Measurements from ENCODE around the gene LGALS3BP. TPM values are rescaled to one million over a fixed set of nuclear protein-coding genes. Genes with fewer than 3 reads are reported as not detected.

Gene LGALS3BP
- total RNA-seq, 1 experiment from 2014 or later: 57.9 TPM

DNA sequence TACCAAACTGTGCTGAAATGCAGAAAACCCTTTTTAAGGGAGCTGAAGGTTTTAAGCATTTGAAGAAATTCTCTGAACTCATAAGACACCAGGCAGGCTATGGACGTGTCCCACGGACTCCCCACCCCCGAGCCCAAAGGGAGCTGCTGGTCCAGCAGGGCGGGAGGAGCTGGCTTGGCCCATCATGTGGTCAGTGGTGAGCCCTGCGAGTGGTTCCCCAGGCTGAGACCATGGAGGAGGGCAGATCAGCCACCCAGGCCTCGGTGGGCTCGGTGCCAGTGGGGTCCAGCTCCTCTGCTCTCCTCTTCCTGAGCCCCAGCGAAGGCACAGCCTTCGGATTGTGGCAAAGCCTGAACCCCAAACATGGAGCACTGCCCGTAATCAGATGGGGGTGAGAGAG, 27.0 kb downstream of the LGALS3BP start (continued):
- TF ChIP-seq ARID4B (CRISPR knock-in tag; IDR thresholded peaks at IDR 0.05; ENCODE audit: borderline replicate concordance) (no peak), RELA (CRISPR knock-in tag; IDR thresholded peaks at IDR 0.05; ENCODE audit: borderline replicate concordance) (no peak), ZNF416 (CRISPR knock-in tag; IDR thresholded peaks at IDR 0.05) (no peak), USF2 (CRISPR knock-in tag; IDR thresholded peaks at IDR 0.05) (no peak)
- TF ChIP-seq, protein P1, sequence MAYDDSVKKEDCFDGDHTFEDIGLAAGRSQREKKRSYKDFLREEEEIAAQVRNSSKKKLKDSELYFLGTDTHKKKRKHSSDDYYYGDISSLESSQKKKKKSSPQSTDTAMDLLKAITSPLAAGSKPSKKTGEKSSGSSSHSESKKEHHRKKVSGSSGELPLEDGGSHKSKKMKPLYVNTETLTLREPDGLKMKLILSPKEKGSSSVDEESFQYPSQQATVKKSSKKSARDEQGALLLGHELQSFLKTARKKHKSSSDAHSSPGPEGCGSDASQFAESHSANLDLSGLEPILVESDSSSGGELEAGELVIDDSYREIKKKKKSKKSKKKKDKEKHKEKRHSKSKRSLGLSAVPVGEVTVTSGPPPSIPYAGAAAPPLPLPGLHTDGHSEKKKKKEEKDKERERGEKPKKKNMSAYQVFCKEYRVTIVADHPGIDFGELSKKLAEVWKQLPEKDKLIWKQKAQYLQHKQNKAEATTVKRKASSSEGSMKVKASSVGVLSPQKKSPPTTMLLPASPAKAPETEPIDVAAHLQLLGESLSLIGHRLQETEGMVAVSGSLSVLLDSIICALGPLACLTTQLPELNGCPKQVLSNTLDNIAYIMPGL (CRISPR knock-in tag; IDR thresholded peaks at IDR 0.05): no peak

DNA sequence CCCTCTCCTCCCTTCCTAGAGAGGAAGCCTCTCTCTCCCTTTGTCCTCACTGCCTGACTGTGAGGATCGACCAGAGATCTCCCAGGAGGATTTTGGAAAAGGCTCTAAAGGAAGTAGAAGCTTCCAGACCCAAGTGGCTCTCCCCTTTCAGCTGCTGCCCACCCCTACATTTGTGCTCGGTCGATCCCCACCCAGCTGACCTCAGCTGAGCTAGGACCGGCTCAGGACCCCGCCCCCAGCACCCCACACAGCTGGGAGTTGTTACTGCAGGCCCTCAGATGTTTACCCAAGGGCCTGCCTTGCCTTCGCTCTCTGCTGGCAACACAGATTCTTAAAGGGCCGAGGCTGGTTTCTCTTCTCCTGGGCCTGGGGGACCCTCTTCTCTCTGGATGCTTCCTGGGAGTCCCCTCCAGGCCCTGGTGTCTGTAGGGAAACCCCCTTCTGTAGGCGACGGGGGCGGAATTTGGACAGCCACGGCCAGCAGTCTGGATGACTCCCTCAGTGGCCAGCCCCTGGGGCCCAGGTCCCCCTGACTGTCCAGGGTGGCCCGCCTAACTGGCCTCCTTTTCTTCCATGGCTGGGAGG, 27.7 kb downstream of the LGALS3BP start:
- no peak for DNase-seq (ENCODE audit: low spot score)
- Mint-ChIP-seq H3K4me3 (no peak overlapping the region), H3K27ac (no peak overlapping the region), H3K4me1 (no peaks in the 10 kb centered on the region), H3K27me3 (ENCODE audit: low read depth) (peaks cover 6% of the 10 kb centered on the region), H3K9me3 (peaks cover 19% of the 10 kb centered on the region), H3K36me3 (peaks cover 17% of the 10 kb centered on the region)
- peak; percentile 57; the same call in 1 of the 2 replicates for ATAC-seq
- TF ChIP-seq CREB1 (CRISPR knock-in tag; IDR thresholded peaks at IDR 0.05) (no peak), TEAD4 (CRISPR knock-in tag; IDR thresholded peaks at IDR 0.05) (no peak), ZNF671 (CRISPR knock-in tag; IDR thresholded peaks at IDR 0.05) (no peak)
- POLR2A ChIA-PET: no interaction called here
- CTCF ChIA-PET: interaction anchor here (0.9 to 2.8 kb wide), 2 partner anchors 19 to 136 kb away, joined by 3 to 12 read pairs; no protein-coding TSS in a partner anchor

GRCh38 chr17:78950870-78951269, 28.9 kb downstream of the LGALS3BP start:
- Mint-ChIP-seq H3K27me3 (ENCODE audit: low read depth) (peaks cover 6% of the 10 kb centered on the region), H3K9me3 (peaks cover 19% of the 10 kb centered on the region), H3K4me1 (no peaks in the 10 kb centered on the region), H3K4me3 (no peak overlapping the region), H3K27ac (no peak overlapping the region), H3K36me3 (peaks cover 17% of the 10 kb centered on the region)
- no peak for TF ChIP-seq JAZF1 (CRISPR knock-in tag; IDR thresholded peaks at IDR 0.05)
- TF ChIP-seq, protein P2, sequence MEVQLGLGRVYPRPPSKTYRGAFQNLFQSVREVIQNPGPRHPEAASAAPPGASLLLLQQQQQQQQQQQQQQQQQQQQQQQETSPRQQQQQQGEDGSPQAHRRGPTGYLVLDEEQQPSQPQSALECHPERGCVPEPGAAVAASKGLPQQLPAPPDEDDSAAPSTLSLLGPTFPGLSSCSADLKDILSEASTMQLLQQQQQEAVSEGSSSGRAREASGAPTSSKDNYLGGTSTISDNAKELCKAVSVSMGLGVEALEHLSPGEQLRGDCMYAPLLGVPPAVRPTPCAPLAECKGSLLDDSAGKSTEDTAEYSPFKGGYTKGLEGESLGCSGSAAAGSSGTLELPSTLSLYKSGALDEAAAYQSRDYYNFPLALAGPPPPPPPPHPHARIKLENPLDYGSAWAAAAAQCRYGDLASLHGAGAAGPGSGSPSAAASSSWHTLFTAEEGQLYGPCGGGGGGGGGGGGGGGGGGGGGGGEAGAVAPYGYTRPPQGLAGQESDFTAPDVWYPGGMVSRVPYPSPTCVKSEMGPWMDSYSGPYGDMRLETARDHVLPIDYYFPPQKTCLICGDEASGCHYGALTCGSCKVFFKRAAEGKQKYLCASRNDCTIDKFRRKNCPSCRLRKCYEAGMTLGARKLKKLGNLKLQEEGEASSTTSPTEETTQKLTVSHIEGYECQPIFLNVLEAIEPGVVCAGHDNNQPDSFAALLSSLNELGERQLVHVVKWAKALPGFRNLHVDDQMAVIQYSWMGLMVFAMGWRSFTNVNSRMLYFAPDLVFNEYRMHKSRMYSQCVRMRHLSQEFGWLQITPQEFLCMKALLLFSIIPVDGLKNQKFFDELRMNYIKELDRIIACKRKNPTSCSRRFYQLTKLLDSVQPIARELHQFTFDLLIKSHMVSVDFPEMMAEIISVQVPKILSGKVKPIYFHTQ (CRISPR knock-in tag; IDR thresholded peaks at IDR 0.05): no peak
- DNase-seq (ENCODE audit: low spot score): no peak
- ChIA-PET POLR2A (no interaction called here), CTCF (no interaction called here)
- no peak for ATAC-seq

All from WTC11 (cell line).